ENCODE measurements around the gene CYBC1.

CYBC1 gene

DNA sequence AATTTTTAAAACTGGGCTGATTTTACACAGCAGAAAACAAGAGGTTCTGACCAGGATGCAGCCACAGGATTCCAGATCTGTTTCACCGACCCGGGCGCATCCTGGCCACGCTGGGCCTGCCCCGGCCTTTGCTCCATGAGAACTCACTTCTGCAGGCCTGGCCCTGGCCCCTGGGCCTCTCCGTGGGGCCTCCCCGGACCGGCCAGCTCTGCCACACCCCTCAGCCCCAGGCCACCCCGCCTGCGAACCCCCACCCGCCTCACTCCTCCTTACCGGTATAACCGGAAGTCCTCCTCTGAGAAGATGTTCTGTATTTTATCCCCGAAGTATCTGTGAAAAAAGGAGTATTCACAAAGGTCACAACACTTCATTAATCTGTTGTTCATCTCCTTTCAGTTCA is 45.5 kb downstream of the CYBC1 start:
- DNase-seq, result no peak

- no peak for DNase-seq
Measured at GRCh38 chr17:82403662-82404660, 46.6 kb downstream of the CYBC1 start.

- DNase-seq, result no peak
Measured at GRCh38 chr17:82402865-82403264, 47.7 kb downstream of the CYBC1 start.

- DNase-seq, result peak; percentile 80
Measured at GRCh38 chr17:82400830-82401229, 49.7 kb downstream of the CYBC1 start.

- DNase-seq, result no peak
Measured at GRCh38 chr17:82400206-82400605, 50.3 kb downstream of the CYBC1 start.

GRCh38 chr17:82399601-82400101 is 50.9 kb downstream of the CYBC1 start:
- DNase-seq, result no peak

DNA sequence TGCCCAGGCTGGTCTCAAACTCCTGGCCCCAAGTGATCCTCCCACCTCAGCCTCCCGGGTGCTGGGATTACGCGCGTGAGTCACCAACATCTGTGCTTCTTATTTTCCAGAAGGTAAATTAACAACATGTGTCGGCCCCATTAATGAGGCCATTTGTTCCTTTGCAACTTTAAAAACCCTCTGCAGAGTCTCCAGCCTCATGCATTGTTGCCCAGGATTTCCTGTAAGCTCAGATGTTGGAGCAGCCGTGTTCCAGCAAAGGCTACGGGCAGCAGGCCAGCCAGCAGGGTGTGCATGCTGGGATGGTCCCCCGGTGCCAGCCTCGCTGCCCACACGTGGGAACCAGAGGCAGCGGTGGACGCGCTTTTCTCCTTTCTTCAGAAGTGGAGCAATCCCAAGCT is 51.5 kb downstream of the CYBC1 start:
- no peak for DNase-seq

DNA sequence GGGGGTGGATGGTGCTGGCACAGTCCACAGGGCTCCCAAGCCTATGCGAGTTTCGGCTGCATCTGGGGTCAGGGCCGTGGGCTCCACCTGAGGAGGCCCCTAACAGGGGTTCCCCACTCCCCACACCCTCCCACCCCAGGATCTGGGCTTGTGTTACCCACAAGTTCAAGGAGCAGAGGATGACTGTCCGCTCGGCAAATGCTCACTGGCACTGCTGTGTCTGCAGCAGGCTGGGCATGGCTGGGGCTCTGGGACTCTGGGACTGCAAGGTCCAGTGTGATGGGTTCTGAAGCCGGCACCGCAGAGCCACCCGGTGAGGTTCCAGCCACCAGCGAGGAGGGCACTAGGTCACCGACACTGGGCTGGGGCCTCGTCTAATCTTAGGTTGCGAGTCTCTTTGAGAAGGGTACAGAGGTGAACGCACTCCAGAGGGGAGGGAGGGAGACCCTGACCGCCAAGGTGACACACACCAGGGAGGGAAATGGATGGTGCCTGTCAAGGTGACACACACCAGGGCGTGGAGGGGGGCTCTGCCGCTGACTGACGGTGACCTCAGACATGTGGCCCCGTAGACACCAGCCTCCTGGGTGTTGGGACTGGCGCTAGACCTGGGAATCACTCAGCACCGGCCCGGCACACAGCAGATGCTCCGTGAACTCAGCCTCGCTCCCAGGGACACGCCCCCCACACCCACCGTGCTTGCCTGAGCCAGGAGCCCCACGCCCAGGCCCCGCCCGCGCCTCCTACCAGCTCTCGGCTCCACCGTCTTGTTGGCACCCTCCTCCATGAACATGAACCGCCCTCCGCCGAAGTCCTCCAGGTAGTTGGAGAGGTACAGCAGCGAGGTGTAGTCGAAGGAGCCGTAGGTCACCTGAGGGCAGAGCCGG is 52.9 kb downstream of the CYBC1 start:
- DNase-seq, result no peak

DNA sequence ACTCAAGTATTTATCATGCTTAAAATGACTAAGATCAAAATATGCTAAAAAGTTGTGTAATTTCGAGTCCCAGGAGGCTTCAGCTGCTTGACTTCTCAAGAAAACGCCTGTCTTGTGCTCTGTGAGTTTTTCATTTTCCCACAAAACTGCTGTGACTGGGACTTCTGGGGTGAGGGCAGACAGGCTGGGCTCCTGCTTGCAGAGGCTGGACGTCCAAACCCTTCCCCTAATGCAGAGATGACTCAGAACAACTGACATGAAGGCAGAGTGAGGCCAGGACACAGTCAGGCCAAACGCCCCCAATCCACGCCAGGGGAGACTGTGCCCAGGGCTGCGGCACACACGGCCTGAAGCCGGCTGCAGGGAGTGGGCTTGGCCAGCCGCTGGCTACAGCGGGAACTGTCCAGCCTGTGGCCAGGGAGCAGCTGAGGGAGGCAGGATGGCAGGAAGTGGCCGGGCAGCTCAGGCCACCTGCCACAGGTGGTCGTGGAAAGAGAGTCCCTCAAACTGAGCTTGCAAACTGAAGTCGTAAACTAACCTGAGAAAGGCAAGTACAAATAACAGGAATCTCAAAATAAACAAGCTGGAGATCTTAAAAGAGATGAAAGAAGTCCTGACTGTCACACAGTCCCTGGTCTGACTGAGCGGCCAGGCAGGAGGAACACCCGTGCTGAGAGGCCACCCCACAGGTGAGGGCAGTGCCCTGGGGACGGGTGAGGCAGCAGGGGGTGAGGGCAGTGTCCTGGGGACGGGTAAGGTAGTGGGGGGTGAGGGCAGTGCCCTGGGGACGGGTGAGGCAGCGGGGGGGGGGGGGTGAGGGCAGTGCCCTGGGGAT is 53.7 kb downstream of the CYBC1 start:
- DNase-seq, result no peak

- DNase-seq, result no peak
Measured at GRCh38 chr17:82394278-82394677, 56.3 kb downstream of the CYBC1 start.

DNA sequence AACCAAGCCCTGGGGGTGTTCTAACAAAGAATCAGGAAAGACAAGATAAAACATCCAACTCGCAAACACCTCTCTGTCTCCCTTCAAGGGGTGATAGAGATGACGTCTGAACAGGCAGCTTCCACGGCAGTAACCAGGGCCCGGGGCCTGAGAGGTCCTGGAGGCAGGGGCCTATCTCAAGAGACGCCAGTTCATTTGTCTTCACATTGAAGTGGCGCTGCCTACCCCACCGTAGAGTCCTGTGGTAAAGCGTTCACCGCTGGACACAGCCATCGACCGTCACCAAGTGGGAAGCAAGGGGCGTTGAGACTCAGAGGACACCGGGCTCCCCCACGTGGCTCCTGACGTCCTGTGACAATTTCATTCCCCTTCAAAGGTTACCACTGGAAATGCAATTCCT is 57.6 kb downstream of the CYBC1 start:
- DNase-seq, result no peak

All from activated CD8-positive, alpha-beta memory T cell treated with anti-CD3 and anti-CD28 coated beads, Interleukin-2, amount 50 U/mL, for 48 hours (primary cell).